Measurements from ENCODE around the gene ABHD17C. TPM values are rescaled to one million over a fixed set of nuclear protein-coding genes. Genes with fewer than 3 reads are reported as not detected.
A peak's percentile ranks its signal among the peaks of the same experiment; 100 is the strongest.

ABHD17C gene
- total and polyA plus RNA-seq, 2 donors from 2014 or later = 18.8 to 20.6 TPM

GRCh38 chr15:80698676-80699075, 3.6 kb downstream of the ABHD17C start:
- H3K4me1 ChIP-seq (ENCODE audit: control insufficient read depth in 2 of 3, insufficient read depth in 2 of 3, low read depth in 1 of 3, low read length in 3 of 3) = peaks cover 0 to 7% (median 7%) of the 10 kb centered on the region in 3 donors
- DNase-seq = no peak

GRCh38 chr15:80699981-80700380, 4.9 kb downstream of the ABHD17C start:
- Histone ChIP-seq H3K27me3 (ENCODE audit: control insufficient read depth, insufficient read depth, low read length) (no peaks in the 10 kb centered on the region), H3K4me1 (ENCODE audit: control insufficient read depth in 2 of 3, insufficient read depth in 2 of 3, low read depth in 1 of 3, low read length in 3 of 3) (peaks cover 0 to 10% (median 7%) of the 10 kb centered on the region in 3 donors), H3K4me3 (ENCODE audit: low read length in 3 of 3) (no peak overlapping the region), H3K27ac (ENCODE audit: low read depth in 2 of 2, low read length in 2 of 2) (no peak overlapping the region), H3K9me3 (ENCODE audit: control insufficient read depth in 2 of 3, insufficient read depth in 1 of 3, low read length in 3 of 3) (no peaks in the 10 kb centered on the region), H3K9ac (ENCODE audit: low read length in 3 of 3) (no peak overlapping the region), H3K36me3 (ENCODE audit: control insufficient read depth in 2 of 3, insufficient read depth in 3 of 3, low read length in 3 of 3) (no peaks in the 10 kb centered on the region)
- intact Hi-C loops (cut with DNase I) = no loop called here
- TF ChIP-seq CTCF (IDR thresholded peaks at IDR 0.05; ENCODE audit: borderline replicate concordance, extremely low read depth, insufficient read depth) = no peak
- DNase-seq = no peak
- no peak for FAIRE-seq

More at GRCh38 chr15:80698676-80699075, 3.6 kb downstream of the ABHD17C start:
- H3K9ac ChIP-seq (ENCODE audit: low read length in 3 of 3) = no peak overlapping the region
- no peaks in the 10 kb centered on the region for H3K9me3 ChIP-seq (ENCODE audit: control insufficient read depth in 2 of 3, insufficient read depth in 1 of 3, low read length in 3 of 3)
- H3K27me3 ChIP-seq (ENCODE audit: control insufficient read depth, insufficient read depth, low read length) = no peaks in the 10 kb centered on the region
- no peak for FAIRE-seq
- intact Hi-C loops (cut with DNase I) = no loop called here
- H3K27ac ChIP-seq (ENCODE audit: low read depth in 2 of 2, low read length in 2 of 2) = no peak overlapping the region
- no peak overlapping the region for H3K4me3 ChIP-seq (ENCODE audit: low read length in 3 of 3)
- H3K36me3 ChIP-seq (ENCODE audit: control insufficient read depth in 2 of 3, insufficient read depth in 3 of 3, low read length in 3 of 3) = no peaks in the 10 kb centered on the region
- TF ChIP-seq CTCF (IDR thresholded peaks at IDR 0.05; ENCODE audit: borderline replicate concordance, extremely low read depth, insufficient read depth) = no peak

- no peaks in the 10 kb centered on the region for H3K27me3 ChIP-seq (ENCODE audit: control insufficient read depth, insufficient read depth, low read length)
- H3K4me1 ChIP-seq (ENCODE audit: control insufficient read depth in 2 of 3, insufficient read depth in 2 of 3, low read depth in 1 of 3, low read length in 3 of 3) = peaks cover 0 to 12% (median 10%) of the 10 kb centered on the region in 3 donors
- H3K36me3 ChIP-seq (ENCODE audit: control insufficient read depth in 2 of 3, insufficient read depth in 3 of 3, low read length in 3 of 3) = no peaks in the 10 kb centered on the region
- FAIRE-seq (no peak), DNase-seq (no peak)
- no peak overlapping the region for H3K4me3 ChIP-seq (ENCODE audit: low read length in 3 of 3)
- TF ChIP-seq CTCF (IDR thresholded peaks at IDR 0.05; ENCODE audit: borderline replicate concordance, extremely low read depth, insufficient read depth) = no peak
- no peak overlapping the region for H3K9ac ChIP-seq (ENCODE audit: low read length in 3 of 3)
- intact Hi-C loops (cut with DNase I) = no loop called here
- H3K27ac ChIP-seq (ENCODE audit: low read depth in 2 of 2, low read length in 2 of 2) = peak overlapping the region; percentile 1 to 26
- H3K9me3 ChIP-seq (ENCODE audit: control insufficient read depth in 2 of 3, insufficient read depth in 1 of 3, low read length in 3 of 3) = no peaks in the 10 kb centered on the region
Measured at GRCh38 chr15:80701676-80702311, 6.7 kb downstream of the ABHD17C start.

Measured in kidney (tissue), 14 donors.